IMR-90 (cell line): Measurements from ENCODE around the gene SUPT3H.

Experiments used
- CEBPB ChIP-seq: IDR thresholded peaks from 2 replicates; pipeline ENCODE4 v1.6.1; 2012; ENCODE audit warnings: low read depth, low read length, improper control_type of control experiment
- CTCF ChIP-seq: conservative IDR thresholded peaks from 2 replicates; pipeline ENCODE4 v1.5.1; 2012; ENCODE audit warnings: mild to moderate bottlenecking, low read depth, low read length, improper control_type of control experiment
- FOS ChIP-seq: fragments of 150-350 bp; IDR thresholded peaks from 2 replicates; pipeline ENCODE4 v1.6.1; 2016; ENCODE audit warnings: low read depth, low read length
- MAFK ChIP-seq: IDR thresholded peaks from 2 replicates; pipeline ENCODE4 v1.6.1; 2012; ENCODE audit warnings: low read depth, low read length, improper control_type of control experiment
- MAZ ChIP-seq: IDR thresholded peaks from 2 replicates; pipeline ENCODE4 v1.6.1; 2012; ENCODE audit warnings: low read depth, mild to moderate bottlenecking, low read length, improper control_type of control experiment, moderate library complexity, borderline replicate concordance
- MXI1 ChIP-seq: IDR thresholded peaks from 2 replicates; pipeline ENCODE4 v1.6.1; 2012; ENCODE audit warnings: low read depth, mild to moderate bottlenecking, low read length, moderate library complexity, borderline replicate concordance
- NFE2L2 ChIP-seq: fragments of 150-350 bp; IDR thresholded peaks from 2 replicates; pipeline ENCODE4 v1.6.1; 2016; ENCODE audit warnings: low read depth, mild to moderate bottlenecking, low read length
- POLR2A ChIP-seq: IDR thresholded peaks from 2 replicates; pipeline ENCODE4 v1.6.1; 2012; ENCODE audit warnings: mild to moderate bottlenecking, low read depth, low read length
- SMC3 ChIP-seq: fragments of 150-350 bp; IDR thresholded peaks from 2 replicates; pipeline ENCODE4 v1.6.1; 2016; ENCODE audit warnings: low read depth, mild to moderate bottlenecking, antibody characterized with exemption, low read length, moderate library complexity
- TF ChIP-seq, protein P1 (sequence below): fragments of 150-350 bp; IDR thresholded peaks from 2 replicates; pipeline ENCODE4 v1.6.1; 2016; ENCODE audit warnings: low read depth, mild to moderate bottlenecking, low read length, moderate library complexity, borderline replicate concordance

GRCh38 chr6:44841829-44842228 is 535.9 kb downstream of the SUPT3H start:
- no peak for TF ChIP-seq CTCF
- TF ChIP-seq MAZ: no peak
- TF ChIP-seq POLR2A: no peak
- no peak for TF ChIP-seq CEBPB
- TF ChIP-seq MAFK: no peak
- TF ChIP-seq, protein P1, sequence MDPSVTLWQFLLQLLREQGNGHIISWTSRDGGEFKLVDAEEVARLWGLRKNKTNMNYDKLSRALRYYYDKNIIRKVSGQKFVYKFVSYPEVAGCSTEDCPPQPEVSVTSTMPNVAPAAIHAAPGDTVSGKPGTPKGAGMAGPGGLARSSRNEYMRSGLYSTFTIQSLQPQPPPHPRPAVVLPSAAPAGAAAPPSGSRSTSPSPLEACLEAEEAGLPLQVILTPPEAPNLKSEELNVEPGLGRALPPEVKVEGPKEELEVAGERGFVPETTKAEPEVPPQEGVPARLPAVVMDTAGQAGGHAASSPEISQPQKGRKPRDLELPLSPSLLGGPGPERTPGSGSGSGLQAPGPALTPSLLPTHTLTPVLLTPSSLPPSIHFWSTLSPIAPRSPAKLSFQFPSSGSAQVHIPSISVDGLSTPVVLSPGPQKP: no peak
- no peak for TF ChIP-seq NFE2L2
- TF ChIP-seq MXI1: no peak
- TF ChIP-seq SMC3: no peak
- TF ChIP-seq FOS: no peak
